Occipital lobe (tissue), 2 donors: Measurements from ENCODE around the gene FIBP. TPM values are rescaled to one million over a fixed set of nuclear protein-coding genes. Genes with fewer than 3 reads are reported as not detected.
A peak's percentile ranks its signal among the peaks of the same experiment; 100 is the strongest.
"Not testable (repeated sequence)": the region's sequence is repeated elsewhere in the genome, so short reads cannot be mapped to it uniquely, and the experiment has no call there.

Source experiments
- DNase-seq: peaks from one replicate; lab custom pipeline; 2025; lab: John Stamatoyannopoulos, UW
- total RNA-seq: library from RNA; depleted of rRNA; stranded (reverse); fragments of >200 nt; gene quantifications from one replicate; pipeline ENCODE4 v1.2.3, GENCODE V29; 2014

FIBP gene
- total RNA-seq, 1 donor from 2014 or later = 107 TPM

DNA sequence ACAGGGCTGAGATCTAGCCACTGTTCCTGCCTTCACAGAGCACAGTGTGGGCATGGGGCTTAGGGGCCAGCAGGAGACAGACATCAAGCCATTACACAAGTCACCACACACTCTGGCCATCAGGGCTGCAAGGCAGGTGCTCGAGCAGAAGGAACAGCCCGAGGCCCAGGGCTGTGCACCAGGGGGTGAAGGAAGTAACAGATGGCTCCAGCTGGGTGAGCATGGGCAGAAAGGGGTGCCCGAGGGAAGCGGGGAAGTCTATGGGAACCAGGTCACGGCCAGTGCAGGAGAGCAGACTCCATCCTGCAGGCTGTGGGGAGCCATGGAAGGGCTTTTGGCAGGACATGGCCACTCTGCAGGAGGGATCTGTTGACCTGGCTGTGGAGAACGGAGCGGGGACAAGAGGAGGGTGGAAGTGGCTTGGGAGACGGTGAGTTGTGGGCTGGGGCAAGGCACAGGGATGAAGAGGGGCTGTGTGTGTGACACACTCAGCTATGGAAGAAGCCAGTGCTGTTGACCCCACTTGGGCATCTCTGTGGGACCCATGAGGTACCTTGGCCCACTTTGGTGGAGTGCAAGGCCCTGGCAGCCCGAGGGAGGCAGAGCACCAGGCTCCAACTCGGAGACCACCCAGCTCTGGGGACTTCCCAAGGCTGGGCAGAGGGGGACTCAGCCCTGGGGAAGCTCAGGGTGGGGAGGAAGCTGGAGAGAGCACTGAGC is 27.0 kb upstream of the FIBP start:
- no peak for DNase-seq

DNA sequence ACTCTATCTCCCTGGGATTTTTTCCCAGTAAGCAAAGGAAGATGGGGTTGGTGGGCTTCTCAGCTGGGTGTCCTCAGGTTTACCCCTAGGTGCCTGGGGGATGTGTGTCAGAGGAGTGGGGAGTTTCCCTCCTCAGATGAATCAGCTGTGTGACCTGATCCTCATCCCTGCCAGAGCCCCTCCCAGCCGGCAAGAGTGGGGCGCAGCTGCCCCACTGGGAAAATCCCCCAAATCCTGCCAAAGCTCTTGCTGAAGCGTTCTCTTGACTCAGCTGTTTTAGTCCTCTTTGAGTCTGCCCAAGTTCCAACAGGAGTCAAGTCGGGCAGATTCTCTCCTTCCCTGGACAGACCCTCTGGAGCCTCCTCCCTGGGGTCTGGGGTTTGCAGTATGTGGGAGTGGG is 24.6 kb upstream of the FIBP start:
- DNase-seq = no peak

DNA sequence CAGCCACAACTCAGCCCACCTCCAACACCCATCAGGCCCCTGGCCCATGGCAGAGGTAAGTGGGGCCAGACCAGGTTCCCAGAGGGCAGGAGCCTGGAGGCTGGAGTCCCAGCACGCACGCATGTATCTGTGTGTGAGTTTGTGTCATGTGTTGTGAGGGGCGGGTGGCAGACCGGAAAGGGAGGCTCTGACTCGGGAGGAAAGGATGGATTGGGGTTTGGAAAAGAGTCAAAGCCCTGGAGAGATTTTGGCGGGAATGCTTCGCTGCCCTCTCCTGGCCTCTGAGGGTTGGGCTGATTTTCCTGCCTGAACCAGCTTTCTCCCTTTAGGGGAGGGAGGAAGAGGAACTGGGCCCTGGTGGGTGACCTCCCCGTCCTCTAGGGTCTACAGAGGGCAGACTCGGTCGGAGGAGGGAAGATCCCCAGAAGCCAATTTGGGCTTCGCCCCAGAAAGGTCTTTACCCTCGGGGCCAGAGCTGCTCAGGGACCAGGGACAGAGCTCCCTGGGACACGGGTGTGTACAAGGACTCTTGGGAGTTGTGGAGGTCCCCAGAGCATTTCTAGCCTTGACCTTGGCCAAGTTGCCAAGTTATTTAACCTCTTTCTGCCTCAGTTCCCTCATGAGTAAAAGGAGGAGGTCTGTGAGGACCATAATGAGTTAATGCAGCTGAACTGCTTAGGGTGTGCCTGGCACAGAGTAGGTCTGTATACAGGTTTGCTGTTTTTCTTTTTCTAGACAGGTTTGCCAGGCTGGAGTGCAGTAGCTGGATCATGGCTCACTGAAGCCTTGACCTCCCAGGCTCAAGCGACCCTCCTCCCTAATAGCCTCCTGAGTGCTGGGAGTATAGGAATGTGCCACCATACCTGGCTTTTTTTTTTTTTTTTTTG is 23.7 kb upstream of the FIBP start:
- no peak for DNase-seq

DNA sequence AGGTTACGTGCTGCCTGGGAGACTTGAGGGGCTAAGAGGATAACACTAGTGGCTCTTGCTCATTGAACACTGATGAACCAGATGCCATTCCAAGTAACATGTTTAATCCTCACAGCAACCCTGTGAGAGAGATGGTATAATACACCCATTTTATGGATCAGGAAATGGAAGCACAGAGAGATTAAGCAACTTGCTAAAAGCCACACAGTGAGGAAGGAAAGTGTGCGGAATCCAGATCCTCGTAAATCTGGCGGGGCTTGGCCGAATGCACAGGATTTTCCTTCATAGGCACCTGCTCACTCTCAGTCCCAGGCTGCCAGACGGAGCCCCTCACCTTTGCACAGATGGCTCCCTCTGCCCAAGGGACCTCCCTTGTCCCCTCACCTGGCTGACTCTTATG is 19.6 kb upstream of the FIBP start:
- DNase-seq = no peak

DNA sequence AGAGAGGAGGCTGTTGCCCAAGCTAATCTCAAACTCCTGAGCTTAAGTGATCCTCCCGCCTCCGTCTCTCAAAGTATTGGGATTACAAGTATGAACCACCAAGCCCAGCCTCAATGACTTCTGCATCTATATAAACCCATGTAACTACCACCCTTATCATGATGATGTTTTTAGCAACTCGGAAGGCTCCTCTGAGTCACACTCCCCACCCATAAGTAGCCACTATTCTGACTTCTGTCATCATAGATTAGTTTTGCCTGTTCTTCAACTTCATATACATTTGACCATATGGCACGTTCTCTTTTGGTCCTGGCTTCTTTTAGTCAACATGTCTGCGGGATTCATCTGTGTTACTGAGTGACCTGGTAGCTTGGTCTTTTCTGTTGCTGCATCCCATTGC is 18.3 kb upstream of the FIBP start:
- no peak for DNase-seq

DNA sequence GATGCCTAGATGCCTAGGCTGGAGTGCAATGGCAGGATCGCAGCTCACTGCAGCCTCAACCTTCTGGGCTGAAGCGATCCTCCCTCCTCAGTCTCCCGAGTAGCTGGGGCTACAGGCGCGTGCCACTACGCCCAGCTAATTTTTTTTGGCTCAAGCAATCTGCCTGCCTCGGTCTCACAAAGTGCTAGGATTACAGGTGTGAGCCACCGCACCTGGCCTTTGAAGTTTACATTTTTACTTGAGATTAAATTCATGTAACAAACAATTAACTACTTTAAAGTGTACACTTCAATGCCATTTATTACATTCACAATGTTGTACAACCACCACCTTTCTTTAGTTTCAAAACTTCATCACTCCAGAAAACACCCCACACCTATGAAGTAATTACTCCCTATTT is 15.4 kb upstream of the FIBP start:
- no peak for DNase-seq

DNA sequence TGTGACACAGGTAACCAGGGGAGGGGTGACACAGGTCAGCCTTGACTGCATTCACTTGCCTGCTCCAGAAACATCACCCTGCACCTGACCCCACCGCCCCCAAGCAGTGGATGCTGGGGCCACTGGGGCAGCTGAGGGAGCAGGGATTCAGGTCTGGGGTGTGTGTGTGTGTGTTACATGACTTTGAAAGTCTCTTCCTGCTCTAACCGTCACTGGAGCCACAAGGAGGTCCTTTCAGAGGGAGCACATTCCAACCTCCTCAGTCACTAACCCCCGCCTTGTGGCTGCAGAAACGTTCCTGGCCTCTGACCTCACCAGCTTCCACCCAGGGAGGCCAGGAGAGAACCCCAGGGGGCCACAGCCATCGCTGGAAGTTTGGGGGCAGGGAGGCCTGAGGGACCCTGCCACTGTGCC is 14.8 kb upstream of the FIBP start:
- DNase-seq = no peak

DNA sequence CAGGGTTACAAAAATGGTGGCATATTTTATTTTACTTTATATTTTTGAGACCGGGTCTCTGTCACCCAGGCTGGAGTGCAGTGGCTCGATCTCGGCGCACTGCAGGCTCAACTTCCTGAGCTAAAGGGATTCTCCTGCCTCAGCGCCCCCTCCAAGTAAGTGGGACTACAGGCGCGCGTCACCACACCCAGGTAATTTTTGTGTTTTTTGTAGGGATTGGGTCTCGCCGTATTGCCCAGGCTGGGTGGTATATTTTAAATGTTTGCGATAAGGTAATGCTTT is 12.6 kb upstream of the FIBP start:
- no peak for DNase-seq

DNA sequence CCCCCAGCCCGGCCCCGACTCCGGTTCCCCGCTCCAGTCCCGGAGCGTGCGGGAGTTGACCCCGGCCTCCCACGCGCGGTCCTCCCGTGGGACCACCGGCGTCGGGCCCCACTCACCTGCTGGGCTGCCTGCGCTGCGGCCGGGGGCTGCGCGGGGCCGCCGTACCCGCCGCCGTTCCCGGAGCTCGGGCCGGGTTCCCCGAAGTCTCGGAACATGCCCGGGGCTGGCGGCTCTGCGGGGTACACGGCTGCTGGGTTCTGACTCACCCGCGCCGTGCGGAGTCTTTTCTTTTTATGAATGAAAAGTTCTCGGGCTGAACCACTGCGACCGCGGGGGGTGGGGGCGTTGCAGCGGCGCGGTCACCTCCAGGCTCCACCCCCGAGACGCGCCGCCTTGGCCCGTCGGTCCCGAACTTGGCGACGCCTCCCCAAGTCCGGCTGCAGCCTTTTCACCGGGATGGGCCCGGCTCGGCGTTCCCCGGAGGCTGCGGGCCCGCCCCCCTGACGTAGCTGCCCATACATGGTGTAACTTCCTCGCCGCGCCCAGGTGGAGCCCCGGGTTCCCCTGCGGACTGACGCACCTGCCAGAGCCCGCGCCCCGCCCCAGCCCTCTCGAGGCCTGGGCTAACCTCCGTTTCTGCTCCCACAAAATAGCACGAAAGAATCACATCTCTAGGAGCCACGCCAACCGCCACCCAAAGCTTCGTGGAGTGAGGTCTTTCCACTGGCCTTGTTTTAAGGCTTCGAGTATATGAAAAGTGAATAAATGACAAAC is 12.0 kb upstream of the FIBP start, which contains the start of gene FOSL1:
Gene FOSL1 (minus strand): TSS at position 264 of the 774 bp plus-strand sequence. CDS start 49 bp downstream, at position 215.
- DNase-seq = peak; percentile 63

DNA sequence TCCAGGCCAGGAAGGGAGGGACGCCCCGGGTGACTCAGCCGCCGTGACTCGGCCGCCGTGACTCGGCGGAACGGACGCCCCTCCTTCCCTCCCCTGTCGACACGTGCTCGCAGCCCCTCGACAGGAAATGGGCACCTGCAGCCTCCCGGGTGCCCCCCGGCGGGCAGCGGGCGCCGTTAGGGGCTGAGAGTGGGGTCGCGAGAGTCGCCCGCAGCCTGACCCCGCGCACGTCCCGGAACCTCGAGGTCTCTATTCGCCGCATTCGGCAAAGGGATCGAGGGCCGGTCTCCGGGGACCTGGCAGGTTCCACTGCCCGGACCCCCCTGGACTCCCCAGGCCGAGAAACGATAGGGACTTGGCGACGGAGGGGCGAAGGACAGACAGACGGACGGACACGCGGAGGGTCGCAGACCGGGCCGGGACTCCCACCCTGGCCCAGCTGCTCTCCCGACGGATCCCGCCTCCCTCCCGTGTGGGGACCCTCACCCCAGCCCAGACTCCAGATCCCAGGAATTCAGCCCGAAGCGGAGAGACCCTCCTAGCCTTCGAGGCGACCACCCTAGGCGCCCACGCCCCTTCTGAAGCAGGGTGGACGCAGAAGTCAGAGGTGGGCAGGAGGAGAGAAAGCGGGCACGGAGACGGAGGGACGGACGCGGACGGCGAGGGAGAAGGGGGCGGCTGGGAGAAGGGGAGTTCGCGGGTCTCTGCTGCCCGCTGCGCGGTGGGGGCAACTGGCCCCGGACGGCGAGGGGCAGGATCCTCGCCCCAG is 11.3 kb upstream of the FIBP start:
- no peak for DNase-seq

DNA sequence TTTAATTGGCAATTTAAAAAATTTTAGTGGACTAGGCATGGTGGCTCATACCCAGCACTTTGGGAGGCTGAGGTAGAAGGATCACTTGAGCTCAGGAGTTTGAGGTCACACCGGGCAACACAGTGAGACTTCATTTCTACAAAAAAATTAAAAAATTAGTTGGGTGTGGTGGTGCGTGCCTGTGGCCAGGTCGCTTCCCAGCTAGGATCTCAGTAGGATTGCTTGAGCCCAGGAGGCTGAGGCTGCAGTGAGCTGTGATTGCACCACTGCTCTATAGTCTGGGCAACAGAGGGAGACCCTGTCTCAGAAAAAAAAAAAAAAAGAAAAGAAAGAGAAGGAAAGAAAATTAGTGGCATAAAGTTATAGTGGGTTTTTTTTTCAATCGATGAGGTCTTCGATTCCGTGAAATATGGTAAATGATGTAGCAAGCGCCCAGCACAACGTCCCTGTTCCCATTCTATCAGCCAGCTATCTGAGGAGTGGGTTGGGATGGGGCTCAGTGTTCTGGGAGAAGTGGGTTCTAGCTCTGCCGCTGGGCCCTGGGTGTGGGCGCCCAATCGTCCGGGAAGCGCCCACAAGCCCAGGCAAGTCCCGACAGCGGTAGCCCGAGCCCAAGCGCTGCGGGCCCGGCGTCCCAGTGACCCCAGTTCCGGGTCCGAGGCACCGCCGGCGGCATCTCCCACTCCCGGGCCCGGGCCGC is 10.5 kb upstream of the FIBP start:
- no peak for DNase-seq

DNA sequence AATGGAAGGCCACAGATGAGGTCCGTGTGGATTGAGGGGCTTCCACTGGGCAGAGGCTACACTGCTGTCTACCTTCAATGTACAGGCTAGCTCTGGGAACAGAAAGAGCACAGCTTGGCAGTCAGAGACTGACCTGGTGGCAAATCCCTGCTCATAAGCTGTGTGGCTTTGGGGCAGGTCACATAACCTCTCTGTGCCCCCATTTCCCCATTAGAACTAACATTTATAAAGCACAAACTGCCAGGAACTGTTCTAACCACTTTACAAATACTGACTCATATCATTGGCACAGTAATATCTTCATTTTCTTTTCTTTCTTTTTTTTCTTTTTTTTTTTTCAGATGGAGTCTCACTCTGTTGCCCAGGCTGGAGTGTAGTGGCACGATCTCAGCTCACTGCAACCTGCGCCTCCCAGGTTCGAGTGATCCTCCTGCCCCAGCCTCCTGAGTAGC is 8.8 kb upstream of the FIBP start:
- no peak for DNase-seq

DNA sequence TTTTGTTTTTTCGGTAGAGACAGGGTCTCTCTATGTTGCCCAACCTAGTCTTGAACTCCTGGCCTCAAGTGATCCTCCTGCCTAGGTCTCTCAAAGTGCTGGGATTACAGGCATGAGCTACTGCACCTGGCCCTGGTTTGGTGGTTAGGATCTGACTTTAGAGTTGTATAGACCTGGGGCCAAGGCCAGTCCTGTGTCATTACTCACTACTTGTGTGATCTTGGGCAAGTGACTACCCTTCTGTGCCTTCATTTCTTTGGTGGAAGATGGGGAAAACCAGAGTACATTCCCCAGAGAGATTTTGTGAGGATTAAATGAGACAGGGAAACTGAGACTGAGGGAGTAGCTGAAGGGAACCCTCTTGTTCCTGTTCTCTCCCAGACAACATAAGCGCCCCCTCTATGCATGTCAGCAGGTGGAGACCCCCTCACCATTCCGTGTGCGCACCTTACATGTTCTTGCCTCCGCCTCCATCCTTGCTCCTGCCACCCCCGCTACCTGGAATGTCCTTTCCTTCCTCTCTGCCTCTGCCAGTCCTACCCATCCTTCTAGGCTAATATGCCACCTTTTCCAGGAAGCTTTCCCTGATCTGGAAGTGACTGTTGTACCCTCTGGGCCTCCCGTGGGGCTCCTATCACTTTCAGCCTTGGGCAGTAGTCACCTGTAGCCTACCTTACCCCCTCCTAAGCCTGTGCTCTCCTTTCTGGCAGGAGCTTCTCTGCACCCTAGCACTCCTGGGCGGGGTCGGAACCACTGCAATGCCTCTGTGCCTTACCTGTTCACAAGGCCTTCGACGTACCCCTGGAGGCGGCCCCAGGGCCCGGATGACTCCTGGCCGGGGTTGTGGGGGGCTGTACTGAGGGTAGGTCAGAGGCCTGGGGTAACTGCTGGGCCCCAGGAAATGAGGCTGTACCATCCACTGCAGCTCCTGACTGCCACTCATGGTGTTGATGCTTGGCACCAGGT is 8.0 kb upstream of the FIBP start:
- no peak for DNase-seq

DNA sequence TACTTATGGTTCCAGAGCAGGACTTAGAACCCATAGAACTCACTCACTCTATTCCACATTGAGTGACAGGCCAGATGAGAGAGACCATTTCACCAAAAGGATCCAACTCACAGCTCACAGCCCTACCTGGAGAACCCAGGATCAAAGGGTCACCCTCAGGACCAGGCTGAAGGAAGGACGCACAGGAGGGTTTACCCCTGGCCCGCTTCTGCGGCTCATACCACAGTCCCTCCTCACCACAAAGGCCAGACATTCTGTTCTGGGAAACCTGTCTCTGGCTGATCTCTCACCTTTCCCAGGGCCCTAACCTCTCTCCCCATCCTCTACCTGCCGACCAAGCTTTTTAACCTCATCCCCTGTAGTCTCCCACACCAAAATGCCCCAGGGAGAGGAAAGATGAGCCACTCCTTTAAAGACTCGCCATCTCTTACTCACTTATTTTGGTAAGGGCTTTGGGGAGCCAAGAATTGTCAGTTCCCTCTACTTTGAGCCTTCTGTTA is 7.3 kb upstream of the FIBP start:
- no peak for DNase-seq

DNA sequence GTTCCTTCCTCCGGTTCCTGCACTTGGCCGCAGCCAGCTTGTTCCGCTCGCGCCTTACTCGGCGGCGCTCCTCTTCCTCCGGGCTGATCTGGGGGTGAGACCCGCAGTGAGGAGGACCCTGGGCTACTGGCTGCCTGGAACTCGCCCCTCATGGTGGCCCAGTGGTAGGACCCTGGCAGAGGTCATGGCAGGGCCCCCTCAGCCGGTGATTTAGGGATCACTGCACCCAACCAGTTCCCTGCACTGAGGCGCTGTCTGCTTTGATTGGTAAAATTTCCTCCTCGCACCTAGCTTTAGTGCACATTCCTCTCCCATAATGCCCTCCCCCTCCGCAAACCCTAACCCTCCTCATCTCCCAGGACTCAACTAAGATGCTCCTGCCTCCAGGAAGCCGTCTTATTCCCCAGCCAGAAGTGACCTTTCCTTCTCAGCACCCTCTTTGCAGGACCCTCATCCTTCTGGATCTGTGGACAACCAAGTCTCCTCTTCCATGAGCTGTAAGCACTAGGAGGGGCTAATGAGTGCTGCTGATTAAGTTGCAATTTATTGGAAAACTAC is 5.8 kb upstream of the FIBP start:
- no peak for DNase-seq

DNA sequence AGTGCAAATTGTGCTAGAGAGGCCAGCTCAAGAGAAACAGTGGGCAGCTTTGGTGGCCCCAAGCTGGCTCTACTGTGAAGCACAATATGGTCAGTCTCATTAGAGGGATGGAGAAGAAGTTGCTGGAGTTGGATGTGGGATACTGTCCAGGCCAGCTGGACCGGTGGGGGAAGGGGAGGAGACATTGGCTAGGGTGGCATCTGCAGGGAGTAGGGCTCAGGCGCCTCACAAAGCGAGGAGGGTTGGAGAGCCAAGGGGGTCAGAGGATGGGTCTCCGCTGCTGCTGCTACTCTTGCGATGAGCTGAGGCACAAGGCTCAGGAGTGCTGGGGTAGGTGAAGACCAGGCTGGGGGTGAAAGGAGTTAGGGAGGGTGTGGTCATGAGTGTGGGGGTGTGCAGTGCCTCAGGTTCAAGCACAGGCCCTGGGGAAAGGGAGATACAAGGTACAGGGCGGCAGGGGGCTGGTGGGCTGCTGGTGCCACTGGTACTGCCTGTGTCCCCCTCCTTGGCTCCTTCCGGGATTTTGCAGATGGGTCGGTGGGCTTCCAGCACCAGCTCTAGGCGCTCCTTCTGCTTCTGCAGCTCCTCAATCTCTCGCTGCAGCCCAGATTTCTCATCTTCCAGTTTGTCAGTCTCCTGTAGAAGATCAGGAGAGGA is 4.5 kb upstream of the FIBP start:
- no peak for DNase-seq

DNA sequence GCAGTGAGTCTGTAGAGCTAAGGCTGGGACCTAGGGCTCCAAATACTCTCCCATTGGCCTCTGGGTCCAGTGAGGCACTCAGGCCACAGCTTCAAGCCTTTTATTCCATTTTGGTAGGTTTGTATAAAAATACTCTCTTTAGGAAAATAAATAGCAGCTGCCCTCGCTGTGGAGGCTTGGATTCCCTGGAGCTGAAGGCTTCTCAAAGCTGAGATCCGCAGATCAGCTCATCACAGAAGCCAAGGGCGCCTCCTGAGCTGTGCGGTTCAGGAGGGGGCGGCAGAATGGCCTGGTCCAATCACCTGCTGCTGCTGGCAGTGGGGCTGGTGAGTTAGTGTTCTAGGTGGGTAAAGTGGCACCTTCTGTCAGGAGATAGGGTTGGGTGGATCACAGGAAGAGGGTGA is 3.9 kb upstream of the FIBP start:
- not testable (repeated sequence) for DNase-seq
